Gastroesophageal sphincter (tissue), 4 donors: ENCODE data around the gene PRKN. TPM values are rescaled to one million over a fixed set of nuclear protein-coding genes. Genes with fewer than 3 reads are reported as not detected.

Source experiments
- ATAC-seq: fragments of 150-250 bp; one replicate; pipeline ENCODE4 v1.9.1; 2016; ENCODE audit warnings: mild to moderate bottlenecking, moderate library complexity
- H3K27ac ChIP-seq, 4 donors: fragments of 200-600 bp; sonication (generic) in 3 of 4; 1 replicate in 3 of 4; 2 replicates in 1 of 4; pipeline ENCODE4 v1.5.1; 2016 to 2019
- H3K27me3 ChIP-seq: fragments of 200-600 bp; sonication (generic); one replicate; pipeline ENCODE4 v1.5.1; 2019
- H3K36me3 ChIP-seq, 2 donors: fragments of 200-600 bp; sonication (generic); one replicate each; pipeline ENCODE4 v1.5.1; 2019; ENCODE audit warnings: control low read depth in 1 of 2
- H3K4me1 ChIP-seq, 3 donors: fragments of 200-600 bp; sonication (generic); 1 replicate in 2 of 3; 2 replicates in 1 of 3; pipeline ENCODE4 v1.5.1; 2016 to 2019; ENCODE audit warnings: control low read depth in 2 of 3
- H3K4me3 ChIP-seq, 2 donors: fragments of 200-600 bp; sonication (generic); one replicate each; pipeline ENCODE4 v1.5.1; 2019; ENCODE audit warnings: mild to moderate bottlenecking in 1 of 2, moderate library complexity in 1 of 2
- H3K9me3 ChIP-seq, 3 donors: fragments of 200-600 bp; sonication (generic); one replicate each; pipeline ENCODE4 v1.5.1; 2017 to 2019; ENCODE audit warnings: control low read depth in 2 of 3
- CTCF ChIP-seq, 4 experiments: fragments of 200-600 bp in 2 of 4; fragments of 450-650 bp in 2 of 4; sonication (generic) in 1 of 4; IDR thresholded peaks; one replicate each; pipeline ENCODE4 v1.5.1; 2017 to 2019; ENCODE audit warnings: antibody characterized with exemption in 4 of 4, mild to moderate bottlenecking in 2 of 4, moderate library complexity in 2 of 4
- EP300 ChIP-seq: sonication (generic); formaldehyde crosslinking; IDR thresholded peaks from one replicate; pipeline ENCODE4 v1.6.1; 2017; ENCODE audit warnings: antibody characterized with exemption, mild to moderate bottlenecking
- POLR2A ChIP-seq, 2 donors: fragments of 450-650 bp; IDR thresholded peaks; one replicate each; pipeline ENCODE4 v1.6.1; 2017; ENCODE audit warnings: antibody characterized with exemption in 2 of 2, mild to moderate bottlenecking in 2 of 2, moderate library complexity in 1 of 2
- POLR2AphosphoS5 ChIP-seq: sonication (generic); formaldehyde crosslinking; IDR thresholded peaks from one replicate; pipeline ENCODE4 v1.6.1; 2017; ENCODE audit warnings: antibody characterized with exemption
- WGBS, 2 donors: methylation state at CpG; one replicate each; pipeline ENCODE4 v1.1.5; 2018; ENCODE audit warnings: low coverage in 1 of 2; 5-methylcytosine and 5-hydroxymethylcytosine counted together
- total RNA-seq, 4 donors: library from RNA; depleted of rRNA; stranded (reverse); fragments of >200 nt; gene quantifications; one replicate each; pipeline ENCODE4 v1.1.0, GENCODE V29; 2016

PRKN gene
- total RNA-seq, 4 donors from 2014 or later, result 8.4 to 58.6 (median 25.8) TPM

- H3K27ac ChIP-seq, result no peak overlapping the region
- H3K9me3 ChIP-seq, result no peaks in the 10 kb centered on the region
- 50 to 75% methylated on average over 1 of the region's 1 CpG for WGBS, 2 donors
- ATAC-seq, result no peak
- no peak for TF ChIP-seq EP300
- no peak for TF ChIP-seq POLR2AphosphoS5
- no peaks in the 10 kb centered on the region for H3K36me3 ChIP-seq
- no peaks in the 10 kb centered on the region for H3K4me1 ChIP-seq
- no peak overlapping the region for H3K4me3 ChIP-seq
- H3K27me3 ChIP-seq, result no peaks in the 10 kb centered on the region
These were observed 580.3 kb downstream of the PRKN start for GRCh38 chr6:162147281-162147680.

DNA sequence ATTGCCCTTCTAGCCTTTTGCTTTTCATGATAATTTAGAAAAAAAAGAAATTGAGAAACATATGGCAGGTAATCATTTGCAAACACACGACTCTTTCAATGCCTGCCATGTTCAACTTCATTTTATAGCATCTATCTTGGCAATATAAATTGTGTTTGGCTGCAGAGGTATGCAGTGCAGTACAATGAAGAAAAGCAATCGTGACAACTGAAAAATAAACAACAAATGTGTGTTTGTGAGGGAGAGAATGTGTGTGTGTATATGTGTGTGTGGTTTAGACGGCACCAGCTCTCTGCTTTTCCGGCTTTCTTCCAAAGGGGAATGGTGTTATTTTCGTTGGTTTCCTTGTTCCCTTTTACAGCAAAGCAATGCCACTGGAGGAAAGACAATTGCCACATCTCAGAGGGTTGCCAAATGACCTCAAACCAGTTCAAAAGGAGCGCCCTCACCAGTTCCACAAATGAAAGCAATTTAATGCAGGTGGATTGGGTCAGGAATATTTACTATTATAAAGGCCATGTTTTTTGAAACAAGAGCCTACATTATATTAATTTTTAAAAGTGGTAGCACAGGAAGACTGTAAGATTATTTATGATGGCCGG is 587.2 kb downstream of the PRKN start:
- Histone ChIP-seq H3K27me3 (no peaks in the 10 kb centered on the region), H3K27ac (no peak overlapping the region), H3K4me1 (no peaks in the 10 kb centered on the region), H3K4me3 (no peak overlapping the region), H3K36me3 (no peaks in the 10 kb centered on the region), H3K9me3 (peaks cover 0 to 16% (median 0%) of the 10 kb centered on the region in 3 donors)
- 76 to 91% methylated on average over 3 to 7 of the region's 7 CpGs for WGBS, 2 donors
- no peak for ATAC-seq
- TF ChIP-seq EP300 (no peak), POLR2AphosphoS5 (no peak), CTCF (IDR thresholded peaks at IDR 0.05) (no peak), POLR2A (IDR thresholded peaks at IDR 0.05) (no peak)

- WGBS, 2 donors, result 94% methylated on average over 5 of the region's 5 CpGs
- no peak overlapping the region for H3K27ac ChIP-seq
These were observed 601.9 kb downstream of the PRKN start for GRCh38 chr6:162125659-162126058.

DNA sequence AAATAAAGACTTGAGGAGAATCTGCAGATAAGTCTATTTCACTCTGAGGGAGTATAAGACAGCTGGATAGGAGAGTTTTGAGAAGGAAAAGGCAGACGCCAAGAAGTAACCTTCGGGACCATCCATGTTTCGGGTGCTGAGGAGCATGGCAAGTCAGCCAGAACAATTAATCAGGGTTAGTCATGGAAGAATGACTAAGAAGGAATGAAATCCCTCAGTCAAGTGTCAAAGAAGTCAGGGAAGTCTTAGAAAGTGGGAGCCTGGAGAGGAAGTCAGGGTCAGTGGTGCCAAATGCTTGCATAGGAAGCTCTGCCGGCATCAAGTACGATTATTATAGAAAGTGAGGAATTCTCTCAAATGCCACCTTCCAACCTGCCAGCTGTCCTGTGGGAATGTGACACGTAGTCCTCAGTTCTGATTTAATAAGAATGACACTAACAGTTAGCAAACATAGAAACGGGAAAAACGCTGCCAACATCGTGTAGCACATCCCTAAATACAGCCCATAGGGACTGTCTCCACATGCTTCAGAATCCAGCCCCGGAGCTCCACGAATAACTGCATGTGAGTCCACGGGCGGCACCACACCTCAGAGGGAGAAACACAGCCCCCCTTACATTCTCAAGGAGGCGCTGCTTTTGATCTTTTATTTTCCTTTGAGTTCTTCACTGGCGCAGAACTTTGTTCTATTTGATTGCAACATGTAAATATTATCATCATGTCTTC is 602.7 kb downstream of the PRKN start:
- no peak overlapping the region for H3K27ac ChIP-seq
- no peak for ATAC-seq
- H3K4me3 ChIP-seq, result no peak overlapping the region
- no peaks in the 10 kb centered on the region for H3K9me3 ChIP-seq
- H3K36me3 ChIP-seq, result no peaks in the 10 kb centered on the region
- 82 to 84% methylated on average over 10 to 14 of the region's 15 CpGs for WGBS, 2 donors
- no peaks in the 10 kb centered on the region for H3K4me1 ChIP-seq
- H3K27me3 ChIP-seq, result no peaks in the 10 kb centered on the region
- no peak for TF ChIP-seq POLR2A (IDR thresholded peaks at IDR 0.05)
- no peak for TF ChIP-seq CTCF (IDR thresholded peaks at IDR 0.05)
- no peak for TF ChIP-seq POLR2AphosphoS5
- TF ChIP-seq EP300, result no peak

More at GRCh38 chr6:162125659-162126058, 601.9 kb downstream of the PRKN start:
- Histone ChIP-seq H3K4me3 (no peak overlapping the region), H3K27me3 (no peaks in the 10 kb centered on the region), H3K4me1 (no peaks in the 10 kb centered on the region), H3K36me3 (no peaks in the 10 kb centered on the region), H3K9me3 (no peaks in the 10 kb centered on the region)
- no peak for ATAC-seq
- TF ChIP-seq CTCF (IDR thresholded peaks at IDR 0.05) (no peak), POLR2AphosphoS5 (no peak), EP300 (no peak), POLR2A (IDR thresholded peaks at IDR 0.05) (no peak)

DNA sequence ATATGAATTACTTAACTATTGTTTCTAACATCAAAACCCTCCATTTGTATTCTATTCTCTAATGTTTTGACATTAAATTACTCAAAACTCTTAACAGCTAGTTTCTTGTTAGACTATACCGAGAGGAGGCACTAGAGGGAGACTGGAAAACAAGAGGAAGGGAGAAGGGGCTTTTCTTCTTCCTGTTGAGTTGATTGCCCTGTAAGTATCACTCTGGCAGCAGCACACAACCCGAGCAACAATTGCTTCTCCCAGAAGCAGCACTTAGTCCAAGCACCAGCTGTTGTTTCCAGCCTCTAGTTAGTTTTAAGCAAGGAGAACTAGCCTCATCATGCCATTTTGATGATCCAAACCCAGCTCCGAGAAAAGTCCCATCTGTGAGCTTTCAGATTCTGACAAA is 603.8 kb downstream of the PRKN start:
- H3K4me3 ChIP-seq, result no peak overlapping the region
- H3K27me3 ChIP-seq, result no peaks in the 10 kb centered on the region
- no peak for ATAC-seq
- TF ChIP-seq POLR2A (IDR thresholded peaks at IDR 0.05) (no peak), CTCF (IDR thresholded peaks at IDR 0.05) (no peak), POLR2AphosphoS5 (no peak), EP300 (no peak)
- H3K27ac ChIP-seq, result no peak overlapping the region
- 46 to 54% methylated on average over 2 to 3 of the region's 3 CpGs for WGBS, 2 donors
- no peaks in the 10 kb centered on the region for H3K4me1 ChIP-seq
- no peaks in the 10 kb centered on the region for H3K36me3 ChIP-seq
- H3K9me3 ChIP-seq, result no peaks in the 10 kb centered on the region
